Measurements from ENCODE around the gene OVOL2.

DNA sequence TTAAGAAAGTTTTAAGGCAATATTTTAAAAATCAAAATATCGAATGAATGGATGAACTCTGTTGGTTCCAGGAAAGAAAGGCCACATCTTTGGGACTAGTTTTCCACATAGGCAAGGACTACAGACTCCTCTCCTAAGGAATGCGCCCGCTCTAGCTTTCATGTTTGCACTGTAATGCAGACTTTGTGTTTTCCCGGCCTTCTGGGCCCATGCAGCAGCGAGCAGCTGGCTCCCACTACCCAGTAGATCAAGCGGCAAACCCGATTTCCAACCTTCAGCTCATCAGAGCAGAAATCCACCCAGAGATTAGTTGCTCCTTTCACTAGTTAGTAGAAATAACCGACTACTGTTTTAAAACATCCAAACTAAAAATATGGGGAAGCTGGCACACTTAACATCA is 27.7 kb downstream of the OVOL2 start:
- TF ChIP-seq, protein P1, sequence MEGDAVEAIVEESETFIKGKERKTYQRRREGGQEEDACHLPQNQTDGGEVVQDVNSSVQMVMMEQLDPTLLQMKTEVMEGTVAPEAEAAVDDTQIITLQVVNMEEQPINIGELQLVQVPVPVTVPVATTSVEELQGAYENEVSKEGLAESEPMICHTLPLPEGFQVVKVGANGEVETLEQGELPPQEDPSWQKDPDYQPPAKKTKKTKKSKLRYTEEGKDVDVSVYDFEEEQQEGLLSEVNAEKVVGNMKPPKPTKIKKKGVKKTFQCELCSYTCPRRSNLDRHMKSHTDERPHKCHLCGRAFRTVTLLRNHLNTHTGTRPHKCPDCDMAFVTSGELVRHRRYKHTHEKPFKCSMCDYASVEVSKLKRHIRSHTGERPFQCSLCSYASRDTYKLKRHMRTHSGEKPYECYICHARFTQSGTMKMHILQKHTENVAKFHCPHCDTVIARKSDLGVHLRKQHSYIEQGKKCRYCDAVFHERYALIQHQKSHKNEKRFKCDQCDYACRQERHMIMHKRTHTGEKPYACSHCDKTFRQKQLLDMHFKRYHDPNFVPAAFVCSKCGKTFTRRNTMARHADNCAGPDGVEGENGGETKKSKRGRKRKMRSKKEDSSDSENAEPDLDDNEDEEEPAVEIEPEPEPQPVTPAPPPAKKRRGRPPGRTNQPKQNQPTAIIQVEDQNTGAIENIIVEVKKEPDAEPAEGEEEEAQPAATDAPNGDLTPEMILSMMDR (conservative IDR thresholded peaks at IDR 0.05; ENCODE audit: low read depth, low read length) = no peak
- no peak for TF ChIP-seq EZH2 (IDR thresholded peaks at IDR 0.05; ENCODE audit: borderline replicate concordance, low read depth, low read length, poor library complexity, severe bottlenecking)
